Activated CD8-positive, alpha-beta T cell treated with anti-CD3 and anti-CD28 coated beads for 36 hours (primary cell): ENCODE results near the gene CA14. TPM values are rescaled to one million over a fixed set of nuclear protein-coding genes. Genes with fewer than 3 reads are reported as not detected.
"Not testable (repeated sequence)": the region's sequence is repeated elsewhere in the genome, so short reads cannot be mapped to it uniquely, and the experiment has no call there.

Experiments
- ATAC-seq: fragments of 200-7000 bp; cut with Tn5 transposase; one replicate; pipeline ENCODE4 v1.10.0; 2021; ENCODE audit warnings: mild to moderate bottlenecking, moderate library complexity
- CTCF ChIA-PET: fragments of 350-600 bp; sonication (Branson Sonifier 250); formaldehyde crosslinking; loops from one replicate; lab custom pipeline; 2021; ENCODE audit warnings: antibody characterized with exemption; lab: Charles Lee
- POLR2A ChIA-PET: fragments of 350-600 bp; sonication (Branson Sonifier 250); formaldehyde crosslinking; loops from one replicate; lab custom pipeline; 2021; ENCODE audit warnings: antibody characterized with exemption; lab: Charles Lee
- DNase-seq: peaks from one replicate; pipeline ENCODE4 v3.0.0-alpha.2; 2020
- H3K27ac Mint-ChIP-seq: one replicate; pipeline ENCODE4 v1.8.0; 2021; ENCODE audit warnings: mild to moderate bottlenecking, mixed read lengths
- H3K27me3 Mint-ChIP-seq: one replicate; pipeline ENCODE4 v1.8.0; 2021; ENCODE audit warnings: mixed read lengths
- H3K36me3 Mint-ChIP-seq: one replicate; pipeline ENCODE4 v1.8.0; 2021; ENCODE audit warnings: low read depth, mixed read lengths
- H3K4me1 Mint-ChIP-seq: one replicate; pipeline ENCODE4 v1.8.0; 2021; ENCODE audit warnings: low read depth, mixed read lengths
- H3K4me3 Mint-ChIP-seq: one replicate; pipeline ENCODE4 v1.8.0; 2021; ENCODE audit warnings: mild to moderate bottlenecking, moderate library complexity, mixed read lengths
- H3K9me3 Mint-ChIP-seq: one replicate; pipeline ENCODE4 v1.8.0; 2021; ENCODE audit warnings: mixed read lengths
- intact Hi-C: fragments of 100-400 bp; cut with micrococcal nuclease; formaldehyde crosslinking; loops from one replicate; pipeline ENCODE4 v1.10.0; 2022
- total RNA-seq, 2 experiments: library from RNA; stranded (reverse); gene quantifications; one replicate each; pipeline ENCODE4 v1.2.3, GENCODE V29; 2021
- TF ChIP-seq, protein P1 (sequence below): fragments of 200-600 bp; IDR thresholded peaks from one replicate; pipeline ENCODE4 v1.8.0; 2022; ENCODE audit warnings: antibody characterized with exemption, mild to moderate bottlenecking

CA14 gene
- total RNA-seq, 2 experiments from 2014 or later, result not detected

- intact Hi-C loops, result no loop called here
- POLR2A ChIA-PET, result interaction anchor here (0.8 to 2.6 kb wide), 3 partner anchors 8 to 159 kb away, joined by 5 to 11 read pairs (median 6); partner anchors contain the start of gene ANP32E
- ATAC-seq, result no peak
- peaks cover 3% of the 10 kb centered on the region for H3K4me1 Mint-ChIP-seq
- CTCF ChIA-PET, result interaction anchor here (1.5 kb wide), 1 partner anchor 35 kb away, joined by 3 read pairs; no protein-coding TSS in a partner anchor
- no peak for DNase-seq
- H3K9me3 Mint-ChIP-seq, result no peaks in the 10 kb centered on the region
- H3K36me3 Mint-ChIP-seq, result peaks cover 65% of the 10 kb centered on the region
- no peaks in the 10 kb centered on the region for H3K27me3 Mint-ChIP-seq
- TF ChIP-seq, protein P1, sequence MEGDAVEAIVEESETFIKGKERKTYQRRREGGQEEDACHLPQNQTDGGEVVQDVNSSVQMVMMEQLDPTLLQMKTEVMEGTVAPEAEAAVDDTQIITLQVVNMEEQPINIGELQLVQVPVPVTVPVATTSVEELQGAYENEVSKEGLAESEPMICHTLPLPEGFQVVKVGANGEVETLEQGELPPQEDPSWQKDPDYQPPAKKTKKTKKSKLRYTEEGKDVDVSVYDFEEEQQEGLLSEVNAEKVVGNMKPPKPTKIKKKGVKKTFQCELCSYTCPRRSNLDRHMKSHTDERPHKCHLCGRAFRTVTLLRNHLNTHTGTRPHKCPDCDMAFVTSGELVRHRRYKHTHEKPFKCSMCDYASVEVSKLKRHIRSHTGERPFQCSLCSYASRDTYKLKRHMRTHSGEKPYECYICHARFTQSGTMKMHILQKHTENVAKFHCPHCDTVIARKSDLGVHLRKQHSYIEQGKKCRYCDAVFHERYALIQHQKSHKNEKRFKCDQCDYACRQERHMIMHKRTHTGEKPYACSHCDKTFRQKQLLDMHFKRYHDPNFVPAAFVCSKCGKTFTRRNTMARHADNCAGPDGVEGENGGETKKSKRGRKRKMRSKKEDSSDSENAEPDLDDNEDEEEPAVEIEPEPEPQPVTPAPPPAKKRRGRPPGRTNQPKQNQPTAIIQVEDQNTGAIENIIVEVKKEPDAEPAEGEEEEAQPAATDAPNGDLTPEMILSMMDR, result no peak
- no peak overlapping the region for H3K4me3 Mint-ChIP-seq
- no peak overlapping the region for H3K27ac Mint-ChIP-seq
Observed at GRCh38 chr1:150225546-150225945, 32.0 kb upstream of the CA14 start.

GRCh38 chr1:150226486-150226885 is 31.1 kb upstream of the CA14 start:
- no peaks in the 10 kb centered on the region for H3K27me3 Mint-ChIP-seq
- TF ChIP-seq, protein P1, result no peak
- peaks cover 3% of the 10 kb centered on the region for H3K4me1 Mint-ChIP-seq
- intact Hi-C loops, result no loop called here
- peak overlapping the region; percentile 16 for H3K27ac Mint-ChIP-seq
- no peak overlapping the region for H3K4me3 Mint-ChIP-seq
- ATAC-seq (no peak), DNase-seq (no peak)
- H3K36me3 Mint-ChIP-seq, result peaks cover 67% of the 10 kb centered on the region
- H3K9me3 Mint-ChIP-seq, result no peaks in the 10 kb centered on the region
- CTCF ChIA-PET, result no interaction called here
- POLR2A ChIA-PET, result interaction anchor here (0.6 kb wide), 1 partner anchor 105 kb away, joined by 3 read pairs; no protein-coding TSS in a partner anchor

- ChIA-PET CTCF (no interaction called here), POLR2A (no interaction called here)
- TF ChIP-seq, protein P1, result no peak
- no peak for ATAC-seq
- intact Hi-C loops, result no loop called here
- Mint-ChIP-seq H3K27me3 (no peaks in the 10 kb centered on the region), H3K4me1 (peaks cover 3% of the 10 kb centered on the region), H3K4me3 (no peak overlapping the region), H3K36me3 (peaks cover 65% of the 10 kb centered on the region), H3K27ac (no peak overlapping the region), H3K9me3 (no peaks in the 10 kb centered on the region)
- no peak for DNase-seq
Observed at GRCh38 chr1:150227228-150227627, 30.3 kb upstream of the CA14 start.

- POLR2A ChIA-PET, result interaction anchor here (2.1 kb wide), 1 partner anchor 15 kb away, joined by 7 read pairs; no protein-coding TSS in a partner anchor
- intact Hi-C loops, DNase-seq, H3K4me3 Mint-ChIP-seq, H3K27me3 Mint-ChIP-seq, ATAC-seq, H3K27ac Mint-ChIP-seq, CTCF ChIA-PET, H3K9me3 Mint-ChIP-seq, H3K4me1 Mint-ChIP-seq: not testable (repeated sequence)
- peaks cover 62% of the 10 kb centered on the region for H3K36me3 Mint-ChIP-seq
Observed at GRCh38 chr1:150228246-150228645, 29.3 kb upstream of the CA14 start.

DNA sequence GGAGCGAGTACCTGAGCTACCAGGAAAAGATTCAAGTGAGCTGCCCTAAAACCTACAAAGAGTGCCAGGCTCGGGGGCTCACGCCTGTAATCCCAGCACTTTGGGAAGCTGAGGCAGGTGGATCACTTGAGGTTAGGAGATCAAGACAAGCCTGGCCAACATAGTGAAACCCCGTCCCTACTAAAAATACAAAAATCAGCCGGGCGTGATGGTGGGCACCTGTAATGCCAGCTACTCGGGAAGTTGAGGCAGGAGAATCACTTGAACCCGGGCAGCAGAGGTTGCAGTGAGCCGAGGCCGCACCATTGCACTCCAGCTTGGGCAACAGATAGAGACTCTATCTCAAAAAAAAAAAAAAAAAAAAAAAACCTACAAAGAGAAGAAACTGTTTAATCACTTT is 24.7 kb upstream of the CA14 start:
- Mint-ChIP-seq H3K4me1 (peaks cover 12% of the 10 kb centered on the region), H3K36me3 (peaks cover 35% of the 10 kb centered on the region)
- ATAC-seq, H3K27me3 Mint-ChIP-seq, H3K27ac Mint-ChIP-seq, intact Hi-C loops, H3K9me3 Mint-ChIP-seq, DNase-seq, H3K4me3 Mint-ChIP-seq: not testable (repeated sequence)
- ChIA-PET POLR2A (interaction anchor here (0.7 to 2.5 kb wide), 8 partner anchors 8 to 223 kb away, joined by 3 to 11 read pairs (median 6); no protein-coding TSS in a partner anchor), CTCF (interaction anchor here (0.6 to 1.3 kb wide), 3 partner anchors 13 to 153 kb away, joined by 3 to 4 read pairs (median 3); no protein-coding TSS in a partner anchor)
